Loucy (cell line): ENCODE measurements around the gene ENKUR.

Source experiments
- CTCF ChIP-seq: fragments of 200-600 bp; sonication (generic); conservative IDR thresholded peaks from 2 replicates; pipeline ENCODE4 v1.5.1; 2014; ENCODE audit warnings: mild to moderate bottlenecking, antibody characterized with exemption, low read length
- EZH2phosphoT487 ChIP-seq: fragments of 200-600 bp; IDR thresholded peaks from 2 replicates; pipeline ENCODE4 v1.6.1; 2018; ENCODE audit warnings: antibody characterized with exemption, mild to moderate bottlenecking, moderate library complexity, borderline replicate concordance

DNA sequence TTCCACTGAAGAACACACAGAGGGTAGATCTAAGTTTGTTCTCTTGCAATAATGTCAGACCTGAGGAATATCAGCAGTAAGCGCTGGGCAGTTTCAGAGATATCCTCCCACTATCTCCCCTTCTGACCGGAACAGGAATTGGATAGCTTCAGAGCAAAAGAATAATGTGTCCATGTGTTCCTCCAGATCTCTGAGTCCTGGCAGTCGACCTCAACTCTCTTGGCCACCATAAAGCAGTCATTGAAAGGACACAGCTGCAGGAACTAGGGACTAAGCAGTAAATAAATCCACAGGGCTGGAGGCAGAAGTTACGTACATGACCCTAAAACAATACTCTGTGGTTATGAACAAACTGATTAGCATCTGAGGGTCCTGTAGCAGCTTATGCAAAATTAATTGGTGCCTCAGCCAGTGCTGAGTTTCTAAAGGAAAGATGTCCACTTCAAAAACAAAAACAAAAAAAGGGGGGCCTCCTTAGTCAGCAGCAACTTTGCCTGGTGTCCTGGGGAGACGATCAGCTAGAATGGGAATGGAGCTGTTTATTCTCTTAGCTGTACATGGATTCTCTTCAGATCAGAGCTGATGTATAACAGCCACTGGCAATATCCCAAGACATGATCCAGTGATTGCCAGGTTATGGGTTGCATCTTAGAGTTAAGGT lies 57.1 kb downstream of the ENKUR start:
- no peak for TF ChIP-seq CTCF
- TF ChIP-seq EZH2phosphoT487: no peak
